HUES64 (cell line): Measurements from ENCODE around the gene DNAJB7.
"Not testable (repeated sequence)": the region's sequence is repeated elsewhere in the genome, so short reads cannot be mapped to it uniquely, and the experiment has no call there.

Experiments
- H3K27ac ChIP-seq: 2 replicates; pipeline ENCODE4 v1.7.0; 2013; ENCODE audit warnings: low read depth, low read length, inconsistent platforms
- H3K27me3 ChIP-seq: 2 replicates; pipeline ENCODE4 v1.6.1; 2013; ENCODE audit warnings: mild to moderate bottlenecking, low read length; ENCODE audit not compliant: insufficient read depth
- H3K36me3 ChIP-seq: 2 replicates; pipeline ENCODE4 v1.6.1; 2013; ENCODE audit warnings: mild to moderate bottlenecking, low read length; ENCODE audit not compliant: insufficient read depth
- H3K4me1 ChIP-seq: 2 replicates; pipeline ENCODE4 v1.6.1; 2013; ENCODE audit warnings: mild to moderate bottlenecking, low read length, moderate library complexity; ENCODE audit not compliant: insufficient read depth
- H3K4me3 ChIP-seq: 2 replicates; pipeline ENCODE4 v1.5.1; 2013; ENCODE audit warnings: mild to moderate bottlenecking, low read length, moderate library complexity
- H3K9ac ChIP-seq: 2 replicates; pipeline ENCODE4 v1.6.1; 2013; ENCODE audit warnings: mild to moderate bottlenecking, low read depth, low read length
- H3K9me3 ChIP-seq: 2 replicates; pipeline ENCODE4 v1.6.1; 2013; ENCODE audit warnings: low read depth, low read length; ENCODE audit not compliant: insufficient read depth
- WGBS: fragments of 150-250, 120-280 bp; methylation state at CpG from one replicate; pipeline ENCODE4 v1.1.7; 2013; ENCODE audit warnings: missing lambda C conversion rate; 5-methylcytosine and 5-hydroxymethylcytosine counted together

The DNAJB7 gene

GRCh38 chr22:40844951-40845350 lies 17.0 kb downstream of the DNAJB7 start:
- peaks cover 100% of the 10 kb centered on the region for H3K36me3 ChIP-seq
- no peaks in the 10 kb centered on the region for H3K27me3 ChIP-seq
- H3K27ac ChIP-seq = no peak overlapping the region
- no peak overlapping the region for H3K4me3 ChIP-seq
- no CpG with 5 or more reads among the region's 3 CpGs for WGBS
- no peaks in the 10 kb centered on the region for H3K4me1 ChIP-seq
- H3K9ac ChIP-seq = no peak overlapping the region
- H3K9me3 ChIP-seq = no peaks in the 10 kb centered on the region

GRCh38 chr22:40838486-40838885 lies 23.4 kb downstream of the DNAJB7 start:
- 85% methylated on average over 3 of the region's 3 CpGs for WGBS

GRCh38 chr22:40834619-40835018 lies 27.3 kb downstream of the DNAJB7 start:
- Histone ChIP-seq H3K9ac (no peak overlapping the region), H3K4me1 (no peaks in the 10 kb centered on the region), H3K36me3 (peaks cover 98% of the 10 kb centered on the region), H3K4me3 (no peak overlapping the region), H3K27me3 (no peaks in the 10 kb centered on the region), H3K9me3 (no peaks in the 10 kb centered on the region), H3K27ac (no peak overlapping the region)
- 98% methylated on average over 3 of the region's 3 CpGs for WGBS

More at GRCh38 chr22:40838486-40838885, 23.4 kb downstream of the DNAJB7 start:
- Histone ChIP-seq H3K27ac (no peak overlapping the region), H3K36me3 (peaks cover 98% of the 10 kb centered on the region), H3K4me1 (no peaks in the 10 kb centered on the region), H3K9me3 (no peaks in the 10 kb centered on the region), H3K4me3 (no peak overlapping the region), H3K9ac (no peak overlapping the region), H3K27me3 (no peaks in the 10 kb centered on the region)

GRCh38 chr22:40829131-40829530 lies 32.8 kb downstream of the DNAJB7 start:
- Histone ChIP-seq H3K4me1 (peaks cover 15% of the 10 kb centered on the region), H3K9me3 (no peaks in the 10 kb centered on the region), H3K4me3 (no peak overlapping the region), H3K9ac (no peak overlapping the region), H3K36me3 (peaks cover 94% of the 10 kb centered on the region), H3K27me3 (no peaks in the 10 kb centered on the region), H3K27ac (no peak overlapping the region)
- WGBS = 97% methylated on average over 6 of the region's 6 CpGs

- no peaks in the 10 kb centered on the region for H3K27me3 ChIP-seq
- peak overlapping the region; percentile 74 for H3K9ac ChIP-seq
- 92% methylated on average over 6 of the region's 7 CpGs for WGBS
- no peak overlapping the region for H3K4me3 ChIP-seq
- peaks cover 15% of the 10 kb centered on the region for H3K4me1 ChIP-seq
- no peaks in the 10 kb centered on the region for H3K9me3 ChIP-seq
- H3K36me3 ChIP-seq = peaks cover 95% of the 10 kb centered on the region
- H3K27ac ChIP-seq = peak overlapping the region; percentile 89
Observed at GRCh38 chr22:40826984-40827741, 34.8 kb downstream of the DNAJB7 start.

- H3K9me3 ChIP-seq, H3K4me3 ChIP-seq, H3K27me3 ChIP-seq: not testable (repeated sequence)
- Histone ChIP-seq H3K9ac (peak overlapping the region; percentile 74), H3K4me1 (peaks cover 15% of the 10 kb centered on the region), H3K27ac (peak overlapping the region; percentile 89), H3K36me3 (peaks cover 86% of the 10 kb centered on the region)
- 97% methylated on average over 2 of the region's 2 CpGs for WGBS
Observed at GRCh38 chr22:40826292-40826691, 35.6 kb downstream of the DNAJB7 start.

GRCh38 chr22:40823426-40823825 lies 38.5 kb downstream of the DNAJB7 start:
- no peak overlapping the region for H3K4me3 ChIP-seq
- WGBS = 100% methylated on average over 1 of the region's 1 CpG

GRCh38 chr22:40819599-40820140 lies 42.2 kb downstream of the DNAJB7 start:
- Histone ChIP-seq H3K9ac (peak overlapping the region; percentile 61), H3K27me3 (no peaks in the 10 kb centered on the region), H3K36me3 (peaks cover 31% of the 10 kb centered on the region), H3K27ac (peak overlapping the region; percentile 85), H3K4me3 (peak overlapping the region; percentile 93), H3K9me3 (no peaks in the 10 kb centered on the region), H3K4me1 (peaks cover 15% of the 10 kb centered on the region; the same call in 1 of the 2 replicates)
- WGBS = 15% methylated on average over 3 of the region's 4 CpGs

More at GRCh38 chr22:40823426-40823825, 38.5 kb downstream of the DNAJB7 start:
- Histone ChIP-seq H3K36me3 (peaks cover 58% of the 10 kb centered on the region), H3K9ac (no peak overlapping the region), H3K27ac (no peak overlapping the region), H3K27me3 (no peaks in the 10 kb centered on the region), H3K9me3 (no peaks in the 10 kb centered on the region), H3K4me1 (peaks cover 22% of the 10 kb centered on the region)

GRCh38 chr22:40818747-40819598 lies 42.9 kb downstream of the DNAJB7 start, which contains the start of gene SLC25A17:
Gene SLC25A17, minus strand, starts transcription at chr22:40819346. Its CDS starts 98 bp downstream, at chr22:40819248.
- Histone ChIP-seq H3K9ac (peak within 1 kb of the TSS; percentile 83), H3K27me3 (no peaks in the 10 kb centered on the region), H3K27ac (peak within 1 kb of the TSS; percentile 85), H3K4me3 (peak within 1 kb of the TSS; percentile 93), H3K36me3 (peaks cover 30% of the 10 kb centered on the region), H3K4me1 (peaks cover 15% of the 10 kb centered on the region; the same call in 1 of the 2 replicates), H3K9me3 (no peaks in the 10 kb centered on the region)
- WGBS = 1% methylated on average over 55 of the region's 61 CpGs

GRCh38 chr22:40818192-40818746 lies 43.6 kb downstream of the DNAJB7 start:
- H3K36me3 ChIP-seq = peaks cover 24% of the 10 kb centered on the region
- H3K4me3 ChIP-seq = peak overlapping the region; percentile 93
- peaks cover 15% of the 10 kb centered on the region; the same call in 1 of the 2 replicates for H3K4me1 ChIP-seq
- no peaks in the 10 kb centered on the region for H3K9me3 ChIP-seq
- 49% methylated on average over 14 of the region's 14 CpGs for WGBS
- H3K27me3 ChIP-seq = no peaks in the 10 kb centered on the region
- H3K9ac ChIP-seq = peak overlapping the region; percentile 83
- H3K27ac ChIP-seq = no peak overlapping the region
